Activated CD4-positive, alpha-beta T cell treated with anti-CD3 and anti-CD28 coated beads, Interleukin-2, Interleukin-4, amounts not matched to agents 100 ng/mL and 50 ng/mL, durations not matched to agents 16 hours and 8 hours (primary cell): Measurements from ENCODE around the gene ADRA1B.
"Not testable (repeated sequence)": the region's sequence is repeated elsewhere in the genome, so short reads cannot be mapped to it uniquely, and the experiment has no call there.

Experiments used
- DNase-seq: peaks from one replicate; pipeline ENCODE4 v3.0.0-alpha.2; 2020; ENCODE audit warnings: low spot score

ADRA1B gene

DNA sequence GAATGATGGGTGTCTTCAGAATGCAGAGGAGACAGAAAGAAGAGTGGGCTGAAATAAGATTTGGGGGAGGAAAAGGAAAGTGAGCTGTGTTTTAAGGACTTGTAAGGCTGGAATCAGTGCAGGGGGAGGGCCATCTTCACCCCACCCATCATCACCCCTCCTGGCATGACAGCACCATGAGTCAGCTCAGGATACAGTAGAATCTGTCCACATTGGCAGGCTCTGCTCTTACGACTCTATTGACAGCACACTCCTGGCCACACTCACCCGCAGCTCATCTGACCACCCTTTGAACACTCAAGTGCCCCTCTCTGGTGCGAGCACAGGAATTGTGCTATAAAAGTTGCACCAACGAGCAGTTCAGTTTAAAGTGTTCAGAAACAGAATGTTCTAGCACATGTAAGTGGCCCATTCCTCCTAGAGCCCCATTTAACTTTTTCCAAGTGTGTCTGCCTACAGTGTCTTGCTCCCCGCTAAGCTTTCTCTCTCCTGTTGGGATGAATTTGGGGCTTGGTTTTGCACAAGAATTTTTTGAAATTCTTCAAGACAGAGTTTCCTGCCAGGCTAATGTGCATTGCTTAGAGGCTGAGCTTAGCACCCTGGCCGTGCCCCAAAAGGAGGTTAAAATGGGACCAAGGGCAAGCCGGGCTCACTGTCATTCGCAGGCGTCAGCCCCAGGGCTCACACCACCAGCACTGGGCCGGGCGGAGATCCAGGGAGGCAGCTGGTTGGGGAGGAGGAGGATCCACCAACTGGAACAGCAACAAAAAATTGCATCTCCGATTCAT lies 12.0 kb downstream of the ADRA1B start:
- DNase-seq: no peak

DNA sequence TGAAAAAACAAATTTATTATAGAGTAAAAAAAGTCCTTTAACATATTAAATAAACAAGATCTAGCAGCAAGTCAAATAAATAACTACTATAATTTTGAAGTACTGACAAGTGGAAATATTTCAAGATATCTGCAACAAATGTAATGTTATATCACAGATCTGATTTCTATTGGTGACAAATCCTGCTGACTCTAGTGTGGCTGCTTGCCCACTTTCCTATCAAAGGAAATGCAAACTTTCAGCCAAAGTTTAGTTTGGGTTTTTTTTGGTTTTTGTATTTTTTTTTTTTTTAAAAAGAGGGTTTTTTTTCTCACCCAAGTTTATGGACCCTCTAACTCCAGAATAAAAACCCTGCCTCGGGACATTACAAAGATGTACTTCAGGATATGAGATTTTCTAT lies 12.9 kb downstream of the ADRA1B start:
- DNase-seq: no peak

DNA sequence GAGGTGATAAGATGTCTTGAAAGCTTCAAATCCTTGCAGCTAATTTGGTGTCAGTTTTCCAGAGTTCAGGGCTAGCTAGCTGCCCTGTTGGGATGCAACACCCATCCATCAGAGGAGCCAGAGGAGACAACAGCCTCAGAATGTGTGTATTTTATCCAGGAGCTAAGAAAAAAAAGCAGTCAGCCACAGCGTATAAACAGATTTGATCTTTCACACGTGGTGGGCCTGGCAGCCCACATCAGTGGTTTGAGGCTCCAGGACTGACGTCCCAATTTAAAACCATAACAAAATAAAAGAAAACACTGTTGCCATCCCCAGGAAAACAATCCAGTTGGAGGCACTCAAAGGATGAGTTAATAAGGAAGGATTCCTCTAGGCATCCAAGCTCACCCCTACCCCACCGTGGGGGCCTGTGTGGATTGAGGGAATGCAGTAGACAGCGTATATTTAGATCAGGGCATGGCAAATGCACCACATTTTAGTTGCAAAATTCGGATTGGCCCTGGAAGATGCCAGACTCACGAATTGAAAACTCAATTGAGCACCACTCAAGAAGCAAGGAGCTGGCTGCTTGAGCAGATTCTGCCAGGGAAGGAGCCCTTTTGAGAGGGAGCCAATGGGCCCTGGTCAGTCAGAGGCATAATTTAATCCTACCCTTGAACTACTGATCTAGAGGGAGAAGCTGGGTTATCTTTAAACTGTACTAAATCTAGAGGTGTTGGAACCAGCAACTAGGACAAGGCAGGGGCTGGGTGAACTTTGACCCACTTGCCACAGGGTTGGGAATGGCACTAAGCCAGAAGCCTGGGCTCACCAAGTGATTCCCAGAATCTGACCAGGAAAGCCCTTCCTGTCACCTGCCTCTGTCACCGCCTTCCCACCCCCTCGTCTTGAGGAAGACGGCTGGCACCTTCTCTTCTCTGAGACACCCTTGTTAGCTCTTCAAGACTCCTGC lies 17.5 kb downstream of the ADRA1B start:
- DNase-seq: no peak

DNA sequence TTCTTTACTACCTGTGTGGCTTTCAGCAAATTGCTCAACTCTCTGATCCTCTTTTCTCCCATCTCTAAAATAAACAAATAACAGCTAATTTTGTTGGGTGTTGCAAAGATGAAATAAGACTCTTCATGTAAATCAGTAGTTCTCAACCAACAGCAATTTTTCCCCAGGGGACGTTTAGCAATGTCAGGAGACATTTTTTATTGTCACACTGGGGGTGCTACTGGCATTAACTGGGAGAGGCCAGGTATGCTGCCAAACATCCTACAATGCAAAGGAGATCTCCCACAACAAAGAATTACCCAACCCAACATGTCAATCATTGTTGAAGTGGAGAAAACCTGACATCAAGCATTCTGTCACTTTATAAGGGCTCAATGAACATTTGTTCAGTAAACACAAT lies 19.7 kb downstream of the ADRA1B start:
- no peak for DNase-seq

DNA sequence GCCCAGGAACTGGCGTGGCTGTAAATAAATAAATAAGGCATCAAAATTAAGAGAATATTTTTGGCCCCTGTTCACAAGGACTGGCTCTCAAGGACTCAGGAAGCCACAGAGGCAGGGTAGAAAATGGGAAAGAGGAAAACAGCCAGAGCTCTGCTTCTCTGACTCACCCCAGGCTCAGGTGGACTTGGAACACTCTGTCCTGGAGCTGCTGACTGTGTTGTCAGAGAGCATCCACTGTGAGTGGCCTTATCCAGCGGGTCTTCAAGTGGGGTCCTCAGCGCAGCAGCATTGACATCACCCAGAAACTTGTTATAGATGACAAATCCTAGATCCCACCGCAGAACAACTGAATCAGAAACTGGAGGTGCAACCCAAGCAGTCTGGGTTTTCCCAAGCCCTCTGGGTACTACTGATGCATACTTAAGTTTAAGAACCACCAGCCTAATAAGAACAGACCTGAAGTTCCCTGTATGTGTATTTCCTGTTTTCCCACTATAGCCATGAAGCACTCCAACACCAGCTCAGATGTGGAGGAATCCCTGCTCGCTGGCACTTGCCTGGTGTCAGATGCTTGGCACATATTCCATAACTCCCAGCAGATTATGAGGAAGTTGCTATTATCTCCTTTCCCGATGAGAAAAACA lies 20.5 kb downstream of the ADRA1B start:
- DNase-seq: no peak

DNA sequence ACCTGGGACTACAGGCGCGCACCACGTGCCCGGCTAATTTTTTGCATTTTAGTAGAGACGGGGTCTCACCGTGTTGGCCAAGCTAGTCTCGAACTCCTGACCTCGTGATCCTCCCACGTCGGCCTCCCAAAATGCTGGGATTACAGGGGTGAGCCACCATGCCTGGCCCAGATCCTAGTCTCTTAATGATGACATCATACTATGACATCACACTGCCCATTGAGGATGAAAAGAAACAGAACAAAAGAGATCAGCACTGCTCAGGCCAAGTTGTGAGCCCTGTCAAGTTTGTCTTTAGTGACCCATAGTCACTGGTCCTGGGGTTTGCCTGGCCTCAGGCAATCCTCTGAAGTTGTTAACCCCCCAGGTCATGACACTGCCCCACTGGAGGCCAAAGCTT lies 21.3 kb downstream of the ADRA1B start:
- no peak for DNase-seq

DNA sequence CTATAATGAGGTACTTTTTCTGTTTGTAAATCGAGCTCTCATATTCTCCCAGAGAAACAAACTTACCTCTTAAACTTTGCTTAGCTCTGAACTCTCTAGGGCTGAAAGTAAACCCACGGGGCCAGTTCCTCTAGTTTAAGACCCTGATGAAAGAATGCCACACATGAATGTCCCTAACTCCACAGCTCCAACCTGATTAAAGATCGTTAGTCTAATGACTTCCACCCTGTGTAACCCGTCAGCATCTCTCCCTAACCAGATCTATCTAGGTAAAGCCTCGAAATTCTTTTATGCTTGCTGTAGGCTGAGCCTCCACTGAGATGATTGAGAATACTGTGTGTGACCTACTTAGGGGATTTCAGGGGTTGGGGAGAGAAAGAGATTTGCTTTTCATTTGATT lies 27.0 kb downstream of the ADRA1B start:
- no peak for DNase-seq

DNA sequence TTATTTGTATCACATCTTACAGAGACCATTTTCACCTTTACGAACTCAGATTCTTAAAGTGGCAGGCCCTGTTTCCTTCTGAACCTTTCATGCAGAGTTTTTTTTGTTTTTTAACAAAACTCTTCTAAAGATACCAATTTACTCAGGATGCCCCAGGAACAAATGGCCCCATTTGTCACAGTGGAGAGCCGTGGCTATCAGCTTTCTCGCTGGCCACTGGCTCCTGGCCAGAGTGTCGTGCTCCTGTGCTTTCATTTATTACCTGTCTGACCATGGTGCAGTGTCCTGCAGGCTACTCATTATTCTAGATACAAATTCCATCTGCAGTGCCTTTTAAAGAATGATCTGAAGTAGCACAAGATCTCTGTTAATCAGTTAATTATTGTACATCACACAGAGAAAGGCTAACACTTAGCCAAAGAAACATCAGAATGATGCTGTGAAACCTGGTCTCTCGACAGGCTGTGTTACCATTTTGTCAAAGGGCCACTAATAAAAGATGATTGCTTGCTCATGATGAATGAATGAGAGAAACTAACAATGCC lies 27.8 kb downstream of the ADRA1B start:
- no peak for DNase-seq

DNA sequence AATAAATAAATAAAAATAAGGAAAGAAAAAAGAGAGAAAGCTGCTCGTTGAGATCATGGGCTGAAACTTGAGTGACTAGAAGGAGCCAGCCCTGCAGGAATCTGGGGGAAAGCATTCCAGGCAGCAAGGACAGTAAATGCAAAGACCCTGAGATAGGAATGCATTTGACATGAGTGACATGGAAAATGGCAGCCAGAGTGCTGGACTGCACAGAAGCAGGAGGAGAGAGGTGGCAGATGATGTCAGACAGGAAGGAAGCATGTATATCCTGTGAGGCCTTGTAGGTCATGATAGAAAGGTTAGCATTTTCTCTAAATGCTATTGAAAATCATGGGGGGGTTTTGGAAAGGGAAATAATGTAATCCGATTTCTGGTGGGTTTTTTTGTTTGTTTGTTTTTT lies 29.1 kb downstream of the ADRA1B start:
- DNase-seq: no peak

DNA sequence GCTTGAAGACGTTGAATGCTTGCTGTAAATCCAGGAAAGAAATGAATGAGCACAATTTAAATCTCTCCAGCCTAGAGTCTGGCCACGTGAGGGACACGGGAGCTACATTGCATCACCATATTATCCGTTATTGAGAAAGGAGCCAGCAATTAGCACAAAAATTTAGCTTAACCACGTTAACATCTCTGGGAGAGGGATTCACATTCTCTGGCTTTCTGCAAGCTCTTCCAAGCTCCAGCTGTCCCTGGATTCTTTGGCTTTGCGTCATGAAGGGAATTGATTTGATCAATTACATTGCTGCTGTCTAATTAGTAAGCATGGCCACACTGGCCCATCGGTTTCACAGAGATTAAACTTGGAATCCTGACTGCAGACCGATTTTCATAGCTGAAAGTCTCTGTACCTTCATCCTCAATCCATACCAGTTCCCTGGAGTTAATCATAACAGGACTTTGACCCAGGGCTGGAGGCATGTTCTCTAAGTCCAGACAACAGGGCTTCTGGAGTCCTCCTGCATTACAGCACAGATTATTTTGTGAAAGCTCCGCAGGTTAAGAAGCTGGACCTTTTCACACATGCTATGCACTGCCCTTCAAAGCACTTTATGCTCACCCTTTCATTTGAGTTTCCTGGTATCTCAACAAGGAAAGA lies 31.6 kb downstream of the ADRA1B start:
- no peak for DNase-seq

DNA sequence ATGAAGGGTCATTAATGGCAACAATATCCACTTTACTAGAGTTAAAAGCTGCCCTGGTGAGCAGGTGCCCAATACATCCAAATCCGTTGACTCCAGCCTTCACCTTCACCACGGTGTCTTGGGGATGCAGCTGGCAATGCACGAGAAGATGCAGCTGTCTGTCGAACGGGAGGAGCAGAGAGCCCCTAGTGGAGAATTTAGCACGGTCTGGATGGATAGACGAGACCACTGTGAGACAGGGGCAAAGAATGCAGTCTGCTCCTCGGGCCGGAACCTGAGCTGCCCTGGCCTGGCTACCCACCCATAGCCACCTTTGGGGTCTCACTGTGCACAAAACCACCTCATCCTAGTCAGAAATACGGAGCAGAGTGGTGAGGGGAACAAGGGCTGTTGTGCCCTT lies 35.1 kb downstream of the ADRA1B start:
- DNase-seq: no peak

DNA sequence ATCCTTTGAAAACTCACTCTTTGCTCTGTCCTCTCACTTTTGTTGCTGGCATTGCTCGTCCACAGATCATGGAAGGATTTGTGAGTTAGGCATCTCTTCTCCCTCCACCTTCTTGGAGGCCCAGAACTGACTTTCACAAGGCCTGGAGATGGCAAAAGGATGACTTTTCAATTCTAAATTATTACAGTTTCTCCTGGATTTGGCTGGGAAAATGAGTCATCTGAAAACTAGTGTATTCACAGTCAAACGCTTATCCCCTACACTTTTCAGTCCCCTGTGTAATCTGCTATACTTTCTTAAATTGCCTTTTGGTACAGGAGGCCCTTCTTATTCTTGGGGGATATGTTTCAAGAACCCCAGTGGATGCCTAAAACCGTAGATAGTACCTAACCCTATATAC lies 35.6 kb downstream of the ADRA1B start:
- no peak for DNase-seq

DNA sequence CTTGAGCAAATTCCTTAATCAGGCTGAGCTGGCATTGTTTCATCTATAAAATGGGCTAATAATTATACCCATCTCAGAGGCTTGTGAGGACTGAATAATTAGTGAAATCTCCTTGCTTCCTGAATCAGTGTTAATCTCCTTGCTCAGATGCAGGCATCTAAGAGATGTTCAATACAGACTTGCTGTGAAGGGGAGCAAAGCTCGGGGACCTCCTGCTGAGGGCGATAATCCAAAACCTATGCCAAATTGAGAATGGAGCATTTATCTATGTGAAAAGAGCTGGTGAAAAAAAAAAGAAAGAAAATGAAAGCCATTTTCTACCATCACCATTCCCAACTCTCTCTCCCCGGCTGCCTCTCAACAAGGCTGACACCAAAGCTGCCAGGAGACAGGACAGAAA lies 37.3 kb downstream of the ADRA1B start:
- no peak for DNase-seq

DNA sequence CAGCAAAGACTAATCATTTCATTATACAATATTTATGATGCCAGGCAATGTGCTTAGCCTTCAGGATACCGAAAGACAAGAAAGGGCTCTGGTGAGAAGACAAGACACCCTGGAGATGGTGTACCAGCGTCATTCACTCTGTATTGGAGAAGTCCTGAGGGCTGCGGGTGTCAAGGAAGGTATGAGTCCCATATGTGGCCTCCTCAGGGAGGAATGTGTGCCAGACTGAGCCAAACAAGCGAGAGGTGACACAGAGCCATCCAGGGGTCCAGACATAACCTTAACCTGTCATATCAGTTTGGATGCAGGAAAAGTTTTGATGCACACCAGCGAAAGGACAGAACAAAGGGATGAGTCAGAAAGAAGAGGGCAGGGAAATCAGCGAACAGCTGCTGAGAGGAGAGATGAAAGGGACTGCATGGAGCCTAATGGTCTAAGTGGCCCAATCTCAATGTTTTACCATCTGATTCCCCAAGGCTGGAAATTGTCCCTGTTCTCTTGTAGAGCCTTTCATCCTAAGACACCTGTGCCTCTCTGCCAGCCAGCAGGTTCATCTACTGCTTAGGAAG lies 38.9 kb downstream of the ADRA1B start:
- DNase-seq: no peak

DNA sequence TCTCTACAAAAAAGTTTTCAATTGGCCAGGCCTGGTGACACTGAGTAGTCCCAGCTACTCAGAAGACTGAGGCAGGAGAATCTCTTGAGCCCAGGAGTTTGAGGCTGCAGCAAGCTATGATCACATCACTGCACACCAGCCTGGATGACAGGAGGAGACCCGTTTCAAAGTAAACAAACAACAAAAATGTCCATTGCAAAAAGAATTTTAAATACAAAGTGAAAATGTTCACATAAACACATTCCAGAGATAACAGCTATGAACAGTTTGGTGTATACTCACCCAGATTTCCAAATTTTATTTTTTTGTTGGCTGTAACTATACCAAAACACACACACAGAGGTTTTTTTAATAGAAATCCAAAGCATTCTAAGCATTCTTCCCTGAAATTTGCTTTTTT lies 39.8 kb downstream of the ADRA1B start:
- no peak for DNase-seq

DNA sequence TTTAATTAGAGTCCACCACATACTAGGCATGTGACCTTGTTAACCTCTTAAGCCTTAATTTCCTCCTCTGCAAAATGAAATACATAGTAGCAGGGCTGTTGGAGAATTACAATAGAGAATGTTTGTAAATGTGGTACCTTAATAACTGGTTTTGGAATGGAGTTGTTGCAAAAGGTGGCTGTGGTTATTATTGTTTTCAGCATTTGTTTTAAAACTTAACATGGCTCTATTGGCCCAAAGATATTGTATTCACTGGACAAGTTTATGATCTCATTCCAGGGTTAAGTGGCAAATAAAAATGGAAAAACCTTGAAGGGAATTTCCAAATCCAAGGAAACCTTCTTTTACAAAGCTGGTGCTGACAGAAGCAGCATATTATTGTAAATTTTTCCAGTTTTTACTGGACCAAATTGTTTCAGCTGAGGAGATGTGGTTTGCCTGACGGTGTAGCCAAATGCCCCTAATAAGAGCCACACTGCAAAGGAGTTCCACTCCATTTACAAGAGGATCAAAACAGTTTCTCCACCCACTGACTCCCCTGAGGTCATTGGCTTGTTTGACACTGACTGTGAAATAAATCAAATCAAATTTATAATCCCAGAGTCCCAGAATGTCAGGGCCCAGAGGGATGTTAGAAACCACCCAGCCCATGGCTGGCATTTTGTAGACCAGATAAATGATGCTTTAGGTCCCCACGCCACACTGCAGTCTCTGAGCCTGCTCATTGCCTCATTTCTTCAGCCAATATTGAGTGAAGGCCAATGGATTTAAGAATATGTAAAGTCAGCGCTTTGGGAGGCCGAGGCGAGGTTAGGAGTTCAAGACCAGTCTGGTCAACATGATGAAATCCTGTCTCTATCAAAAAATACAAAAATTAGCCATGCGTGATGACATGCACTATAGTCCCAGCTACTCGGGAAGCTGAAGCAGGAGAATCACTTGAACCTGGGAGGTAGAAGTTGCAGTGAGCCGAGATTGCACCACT lies 45.2 kb downstream of the ADRA1B start:
- DNase-seq: no peak

DNA sequence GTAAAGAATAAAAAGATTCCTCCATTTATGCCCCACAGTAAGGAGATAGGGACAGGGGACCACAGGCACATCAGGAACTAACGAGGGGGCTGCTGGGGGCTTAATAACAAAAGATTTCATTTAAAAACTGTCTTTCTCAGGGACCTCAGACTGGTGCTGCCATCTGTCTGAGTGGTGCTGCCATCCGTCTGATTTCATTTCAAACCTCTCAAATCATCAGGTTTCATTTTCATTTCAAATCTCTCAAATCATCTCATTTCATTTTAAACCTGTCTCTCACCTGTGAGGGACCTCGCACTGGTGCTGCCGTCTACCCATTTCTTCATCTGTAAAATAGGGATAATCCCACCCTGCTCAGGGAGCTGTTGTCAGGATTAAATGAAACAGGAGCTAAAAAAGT lies 45.9 kb downstream of the ADRA1B start:
- no peak for DNase-seq

DNA sequence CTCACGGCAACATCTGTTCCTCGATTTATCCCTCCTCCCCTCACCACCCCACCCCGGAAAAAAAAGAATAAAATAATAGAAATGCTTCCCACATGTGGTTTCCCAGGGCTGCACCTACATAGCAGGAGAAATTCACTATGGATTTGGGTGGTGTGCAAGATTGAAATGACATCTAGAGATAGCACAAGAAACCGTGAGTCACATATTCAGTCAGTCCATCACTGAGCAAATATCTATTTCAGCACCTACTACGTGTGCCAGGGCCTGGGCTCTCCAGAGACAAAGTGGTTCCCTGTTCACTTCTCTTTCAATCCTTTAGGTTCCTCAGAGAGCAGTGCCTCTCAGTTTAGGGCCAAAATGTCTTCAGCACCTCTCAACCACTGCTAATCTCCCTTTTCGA lies 47.7 kb downstream of the ADRA1B start:
- no peak for DNase-seq

DNA sequence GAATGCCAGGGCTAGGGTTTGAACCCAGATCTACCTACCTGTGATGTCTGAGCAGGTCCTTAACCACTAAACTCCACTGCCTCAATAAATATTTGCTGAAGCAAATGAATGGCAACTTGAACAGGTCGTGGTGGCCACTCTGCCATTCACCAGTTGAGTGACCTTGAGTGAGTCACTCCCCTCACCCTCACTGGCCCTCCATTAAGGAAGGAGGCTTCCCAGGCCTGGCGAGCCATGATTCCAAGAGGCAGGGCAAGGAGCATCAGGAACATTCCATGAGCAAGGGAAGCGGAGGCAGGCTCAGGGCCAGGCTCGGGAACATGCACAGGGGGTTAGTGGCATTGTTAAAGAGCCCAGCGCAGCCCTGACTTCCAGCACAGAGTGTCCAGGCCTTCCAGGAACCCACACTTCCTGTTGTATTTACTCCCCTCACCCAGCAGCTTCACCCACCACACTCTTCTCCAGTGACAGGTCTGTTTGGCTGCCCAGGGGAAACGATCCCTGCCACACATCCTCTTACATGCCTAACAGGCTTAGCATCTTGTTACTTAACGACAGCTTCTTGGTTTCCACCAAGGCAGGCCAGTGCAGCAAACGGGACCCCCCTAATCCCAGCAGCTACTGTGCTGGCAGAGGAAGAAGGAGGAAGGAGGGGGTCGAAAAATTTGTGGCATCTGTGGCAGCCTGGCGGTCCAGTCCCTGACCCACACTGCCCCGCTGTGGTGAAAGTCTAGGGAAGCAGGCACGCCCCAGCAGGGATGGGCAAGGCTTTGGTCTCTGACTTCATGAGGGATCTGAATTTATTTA lies 49.0 kb downstream of the ADRA1B start:
- peak; percentile 17 for DNase-seq

DNA sequence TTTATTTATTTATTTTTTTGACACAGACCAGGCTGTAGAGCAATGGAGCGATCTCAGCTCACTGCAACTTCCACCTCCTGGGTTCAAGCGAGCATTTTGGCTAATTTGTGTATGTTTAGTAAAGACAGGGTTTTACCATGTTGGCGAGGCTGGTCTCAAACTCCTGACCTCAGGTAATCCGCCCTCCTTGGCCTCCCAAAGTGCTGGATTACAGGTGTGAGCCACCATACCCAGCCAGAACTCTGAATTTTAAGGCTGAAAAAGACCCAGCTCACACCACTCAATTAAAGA lies 49.5 kb downstream of the ADRA1B start:
- not testable (repeated sequence) for DNase-seq
